ENCODE measurements around the gene DMRTC2. TPM values are rescaled to one million over a fixed set of nuclear protein-coding genes. Genes with fewer than 3 reads are reported as not detected.

Gene DMRTC2
- total RNA-seq, 2 donors from 2014 or later, result 9.6 TPM; not detected in 1

GRCh38 chr19:41849067-41849466 is 4.2 kb downstream of the DMRTC2 start:
- Histone ChIP-seq H3K9me3 (no peaks in the 10 kb centered on the region), H3K4me1 (replicated peaks) (no peaks in the 10 kb centered on the region), H3K27me3 (replicated peaks; ENCODE audit: insufficient read depth) (no peaks in the 10 kb centered on the region), H3K36me3 (no peaks in the 10 kb centered on the region), H3K4me3 (no peak overlapping the region), H3K27ac (no peak overlapping the region)
- WGBS, result 78% methylated on average over 2 of the region's 2 CpGs
- intact Hi-C loops (cut with DNase I), result no loop called here
- TF ChIP-seq POLR2AphosphoS5 (IDR thresholded peaks at IDR 0.05) (no peak), POLR2A (IDR thresholded peaks at IDR 0.05) (no peak), CTCF (IDR thresholded peaks at IDR 0.05) (no peak)
- DNase-seq (ENCODE audit: low spot score), result no peak

- intact Hi-C loops (cut with DNase I), result no loop called here
- no peaks in the 10 kb centered on the region for H3K27me3 ChIP-seq (replicated peaks; ENCODE audit: insufficient read depth)
- H3K4me3 ChIP-seq, result no peak overlapping the region
- no peak for TF ChIP-seq CTCF (IDR thresholded peaks at IDR 0.05)
- no peak for TF ChIP-seq POLR2AphosphoS5 (IDR thresholded peaks at IDR 0.05)
- no peak for TF ChIP-seq POLR2A (IDR thresholded peaks at IDR 0.05)
- H3K4me1 ChIP-seq (replicated peaks), result no peaks in the 10 kb centered on the region
- no peaks in the 10 kb centered on the region for H3K9me3 ChIP-seq
- H3K36me3 ChIP-seq, result no peaks in the 10 kb centered on the region
- H3K27ac ChIP-seq, result no peak overlapping the region
- 75% methylated on average over 5 of the region's 5 CpGs for WGBS
- DNase-seq (ENCODE audit: low spot score), result no peak
Measured at GRCh38 chr19:41850381-41850780, 5.5 kb downstream of the DMRTC2 start.

DNA sequence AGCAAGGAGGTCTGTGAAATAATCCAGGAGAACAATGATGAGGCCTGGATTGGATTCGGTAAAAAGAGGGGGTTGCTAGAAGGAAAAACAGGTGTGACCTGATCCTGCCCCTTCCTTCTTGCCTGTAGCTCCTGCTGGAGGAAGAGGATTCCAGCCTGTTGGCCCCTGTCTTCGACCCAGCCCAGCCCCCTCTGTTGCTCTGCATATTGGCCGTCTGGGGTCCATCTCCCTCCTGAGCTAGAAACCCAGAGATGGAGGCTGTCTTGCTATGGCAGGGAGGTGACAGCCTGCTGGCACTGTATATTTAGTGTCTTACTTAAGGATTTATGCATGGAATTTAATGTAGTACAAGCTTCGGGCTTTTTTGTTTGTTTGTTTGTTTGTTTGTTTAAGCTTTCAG is 6.6 kb downstream of the DMRTC2 start:
- Histone ChIP-seq H3K36me3 (no peaks in the 10 kb centered on the region), H3K27me3 (replicated peaks; ENCODE audit: insufficient read depth) (no peaks in the 10 kb centered on the region), H3K27ac (no peak overlapping the region), H3K4me1 (replicated peaks) (no peaks in the 10 kb centered on the region), H3K4me3 (no peak overlapping the region), H3K9me3 (no peaks in the 10 kb centered on the region)
- DNase-seq (ENCODE audit: low spot score), result no peak
- WGBS, result 30% methylated on average over 4 of the region's 4 CpGs
- TF ChIP-seq POLR2AphosphoS5 (IDR thresholded peaks at IDR 0.05) (no peak), CTCF (IDR thresholded peaks at IDR 0.05) (no peak), POLR2A (IDR thresholded peaks at IDR 0.05) (no peak)
- intact Hi-C loops (cut with DNase I), result no loop called here

- no peak for DNase-seq (ENCODE audit: low spot score)
- Histone ChIP-seq H3K27me3 (replicated peaks; ENCODE audit: insufficient read depth) (no peaks in the 10 kb centered on the region), H3K9me3 (no peaks in the 10 kb centered on the region), H3K27ac (no peak overlapping the region), H3K4me1 (replicated peaks) (no peaks in the 10 kb centered on the region), H3K4me3 (no peak overlapping the region), H3K36me3 (no peaks in the 10 kb centered on the region)
- TF ChIP-seq POLR2A (IDR thresholded peaks at IDR 0.05) (no peak), POLR2AphosphoS5 (IDR thresholded peaks at IDR 0.05) (no peak), CTCF (IDR thresholded peaks at IDR 0.05) (no peak)
- WGBS, result 50% methylated on average over 2 of the region's 2 CpGs
- intact Hi-C loops (cut with DNase I), result no loop called here
Measured at GRCh38 chr19:41853344-41853743, 8.5 kb downstream of the DMRTC2 start.

GRCh38 chr19:41853768-41854167 is 8.9 kb downstream of the DMRTC2 start:
- WGBS, result 74% methylated on average over 2 of the region's 2 CpGs
- no peak for DNase-seq (ENCODE audit: low spot score)
- TF ChIP-seq POLR2AphosphoS5 (IDR thresholded peaks at IDR 0.05) (no peak), POLR2A (IDR thresholded peaks at IDR 0.05) (no peak), CTCF (IDR thresholded peaks at IDR 0.05) (no peak)
- Histone ChIP-seq H3K9me3 (no peaks in the 10 kb centered on the region), H3K27me3 (replicated peaks; ENCODE audit: insufficient read depth) (no peaks in the 10 kb centered on the region), H3K4me1 (replicated peaks) (no peaks in the 10 kb centered on the region), H3K27ac (no peak overlapping the region), H3K36me3 (no peaks in the 10 kb centered on the region), H3K4me3 (no peak overlapping the region)
- intact Hi-C loops (cut with DNase I), result no loop called here
